CD4-positive, alpha-beta T cell treated with Interferon alpha-2 for 1 hour (primary cell): ENCODE measurements around the gene PDHX.

Source experiments
- DNase-seq, 2 donors: peaks; one replicate each; pipeline ENCODE4 v3.0.0-alpha.2; 2020 to 2022

The PDHX gene

DNA sequence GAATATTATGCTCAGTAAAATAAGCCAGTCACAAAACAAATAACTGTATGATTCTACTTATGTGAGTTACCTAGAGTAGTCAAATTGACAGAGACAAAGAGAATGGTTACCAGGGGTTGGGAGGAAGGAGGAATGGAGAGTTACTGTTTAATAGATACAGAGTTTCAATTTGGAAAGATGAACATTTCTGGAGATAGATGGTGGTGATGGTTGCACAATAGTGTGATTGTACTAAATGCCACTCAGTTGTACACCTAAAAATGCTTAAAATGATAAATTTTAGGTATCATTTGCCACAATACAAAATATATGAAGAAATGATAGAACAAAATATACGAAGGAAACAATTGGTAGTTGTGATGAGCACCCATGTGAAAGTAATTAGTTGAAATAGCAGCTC is 43.4 kb downstream of the PDHX start:
- DNase-seq = no peak

GRCh38 chr11:34960277-34960676 is 43.9 kb downstream of the PDHX start:
- DNase-seq = no peak

DNA sequence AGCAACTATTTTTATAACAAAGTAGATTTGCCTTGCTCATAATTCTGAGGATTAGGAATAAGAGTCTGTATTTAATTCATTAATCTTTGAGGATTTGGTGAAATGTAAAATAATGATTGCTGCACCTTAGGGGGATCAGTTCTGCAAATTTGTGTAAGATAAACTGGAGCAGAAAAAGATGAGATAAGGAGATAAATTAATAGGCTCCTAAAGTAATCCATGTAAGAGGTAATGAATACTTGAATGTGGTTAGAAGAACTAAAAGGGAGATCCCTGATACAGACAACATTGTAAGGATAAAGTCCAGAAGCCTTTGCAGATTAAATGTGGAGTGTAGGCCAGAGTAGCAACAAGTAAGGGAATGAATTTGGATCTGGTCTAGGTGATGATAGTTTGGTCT is 45.6 kb downstream of the PDHX start:
- no peak for DNase-seq

- DNase-seq = no peak
These were observed 46.9 kb downstream of the PDHX start for GRCh38 chr11:34963351-34963750.

- no peak for DNase-seq
These were observed 48.4 kb downstream of the PDHX start for GRCh38 chr11:34964610-34965331.

DNA sequence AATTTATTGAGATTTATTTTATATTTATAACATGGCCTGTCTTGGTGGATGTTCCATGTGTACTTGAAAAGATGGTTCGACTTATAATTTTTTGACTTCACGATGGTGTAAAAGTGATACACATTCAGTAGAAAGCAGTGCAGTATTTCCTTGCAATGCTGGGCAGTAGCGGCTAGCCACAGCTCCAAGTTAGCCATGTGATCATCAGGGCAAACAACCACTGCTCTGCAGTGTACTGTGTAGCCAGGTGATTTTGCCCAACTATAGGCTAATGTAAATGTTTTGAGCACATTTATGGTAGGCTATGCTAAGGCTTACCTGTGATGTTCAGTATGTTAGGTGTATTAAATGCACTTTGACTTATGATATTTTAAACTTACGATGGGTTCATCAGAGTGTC is 52.4 kb downstream of the PDHX start:
- DNase-seq = no peak

GRCh38 chr11:34970033-34970432 is 53.6 kb downstream of the PDHX start:
- DNase-seq = no peak

DNA sequence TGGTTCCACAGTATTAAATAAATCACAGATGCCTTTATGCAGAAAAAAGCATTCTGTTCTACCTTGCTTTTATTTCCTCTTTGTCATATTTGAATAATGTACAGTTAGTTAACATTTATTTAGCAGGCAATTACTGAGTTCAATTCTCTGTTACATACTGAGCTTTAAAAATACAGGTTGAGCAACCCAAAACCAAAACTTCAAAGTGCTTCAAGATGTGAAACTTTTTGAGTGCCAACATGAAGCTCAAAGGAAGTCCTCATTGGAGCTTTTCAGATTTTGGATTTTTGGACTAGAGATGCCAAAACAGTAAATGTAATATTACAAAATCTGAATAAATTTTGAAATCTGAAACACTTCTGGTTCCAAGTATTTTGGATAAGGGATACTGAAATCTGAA is 54.1 kb downstream of the PDHX start:
- no peak for DNase-seq

- DNase-seq = no peak
These were observed 55.5 kb downstream of the PDHX start for GRCh38 chr11:34971928-34972327.

DNA sequence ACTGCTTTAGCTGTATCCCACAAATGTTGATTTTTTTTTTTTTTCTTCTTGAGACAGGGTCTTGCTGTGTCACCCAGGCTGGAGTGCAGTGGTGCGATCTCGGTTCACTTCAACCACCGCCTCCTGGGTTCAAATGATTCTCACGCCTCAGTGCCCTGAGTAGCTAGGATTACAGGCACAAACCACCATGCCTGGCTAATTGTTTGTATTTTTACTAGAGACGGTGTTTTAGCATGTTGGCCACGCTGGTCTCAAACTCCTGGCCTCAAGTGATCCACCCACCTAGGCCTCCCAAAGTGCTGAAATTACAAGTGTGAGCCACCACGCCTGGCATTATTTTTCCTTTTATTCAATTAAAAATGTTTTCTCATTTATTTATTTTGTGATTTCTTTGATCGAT is 55.9 kb downstream of the PDHX start:
- no peak for DNase-seq

DNA sequence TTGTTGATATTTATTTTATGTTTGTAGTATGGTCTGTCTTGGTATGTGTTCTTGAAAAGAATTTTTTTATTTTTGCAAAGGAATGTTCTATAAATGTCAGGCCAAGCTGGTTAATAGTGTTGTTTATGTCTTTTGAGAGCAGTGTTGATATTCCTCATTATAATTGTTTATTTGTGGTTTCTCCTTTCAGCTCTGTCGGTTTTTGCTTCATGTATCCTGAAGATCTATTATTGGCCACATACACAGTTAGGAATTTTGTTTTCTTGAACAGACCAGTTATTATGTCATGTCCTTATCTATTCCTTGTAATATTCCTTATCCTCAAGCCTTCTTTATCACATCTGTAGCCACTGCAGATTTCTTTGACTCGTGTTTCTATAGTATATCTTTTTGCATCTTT is 56.5 kb downstream of the PDHX start:
- DNase-seq = no peak

- no peak for DNase-seq
These were observed 59.1 kb downstream of the PDHX start for GRCh38 chr11:34975482-34975881.

GRCh38 chr11:34976496-34977088 is 60.2 kb downstream of the PDHX start:
- no peak for DNase-seq

- no peak for DNase-seq
These were observed 60.9 kb downstream of the PDHX start for GRCh38 chr11:34977089-34977912.

DNA sequence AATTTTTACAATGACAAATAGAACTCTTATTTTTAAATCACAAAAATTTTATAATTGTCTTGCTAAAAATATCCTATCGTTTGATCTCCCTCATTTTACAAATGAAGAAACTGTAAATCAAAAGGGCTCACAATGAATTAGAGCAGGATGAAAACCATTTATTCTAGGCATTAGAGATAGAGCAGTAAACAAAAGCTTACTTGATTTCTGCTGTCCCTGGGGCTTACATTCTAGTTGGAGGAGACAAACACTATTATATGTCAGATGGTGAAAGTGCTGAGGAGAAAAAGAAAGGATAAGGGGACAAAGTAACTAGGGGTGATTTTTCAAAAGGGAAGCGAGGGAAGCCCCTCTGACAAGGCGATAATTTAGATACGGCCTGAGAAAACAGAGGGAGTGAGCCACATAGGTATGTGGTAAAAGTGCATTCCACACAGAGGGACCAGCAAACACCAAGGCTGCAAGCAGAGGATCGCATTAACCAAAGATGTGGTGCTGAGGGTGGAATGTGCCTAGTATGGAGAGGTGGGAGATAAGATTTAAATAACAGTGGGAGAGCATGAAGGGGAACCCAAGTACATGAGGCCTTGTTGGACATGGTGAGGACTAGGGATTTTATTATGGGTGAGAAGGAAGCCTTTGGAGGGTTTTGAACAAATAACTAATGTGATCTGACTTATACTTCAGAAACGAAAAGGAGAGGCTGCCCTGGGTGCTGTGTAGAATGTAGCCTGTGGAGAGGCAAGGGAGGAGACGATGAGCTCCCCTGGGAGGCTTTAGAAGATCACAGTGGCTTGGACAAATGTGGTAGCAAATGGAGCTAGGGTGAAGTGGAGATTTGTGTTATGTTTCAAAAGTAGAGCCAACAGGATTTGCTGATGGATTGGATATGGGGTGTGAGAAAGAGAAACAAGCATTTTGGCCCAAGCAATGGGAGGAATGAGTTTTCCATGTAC is 62.1 kb downstream of the PDHX start:
- DNase-seq = no peak

- no peak for DNase-seq
These were observed 68.1 kb downstream of the PDHX start for GRCh38 chr11:34984514-34984913.

DNA sequence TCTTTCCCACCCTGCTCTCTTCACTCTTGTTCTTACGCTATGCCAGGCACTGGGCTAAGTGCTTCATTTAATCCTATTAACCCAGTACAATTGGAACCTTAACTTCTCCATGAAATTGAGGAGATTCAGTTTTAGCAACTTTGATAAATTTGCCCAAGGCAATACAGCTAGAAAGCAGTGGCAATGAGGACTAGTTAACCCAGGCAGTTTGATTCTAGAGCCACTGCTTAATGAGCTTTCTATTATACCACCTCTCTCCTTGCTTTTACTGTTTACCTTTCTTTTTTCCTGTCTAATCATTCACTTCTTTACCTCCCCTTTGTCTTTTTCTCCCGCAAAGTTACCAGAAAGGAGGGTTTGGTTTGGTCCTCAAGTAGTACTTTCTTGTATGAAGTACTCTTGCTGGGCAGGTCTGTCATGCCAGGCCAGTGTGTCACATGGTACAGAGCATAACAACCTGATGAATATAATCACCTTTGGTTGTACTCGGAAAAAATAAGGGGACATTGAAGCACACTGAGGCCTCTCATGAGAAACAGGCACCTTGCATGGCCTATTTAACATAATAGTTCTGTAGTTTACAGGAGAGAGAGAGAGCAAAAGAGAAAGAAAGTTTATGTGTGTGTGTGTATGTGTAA is 70.6 kb downstream of the PDHX start:
- DNase-seq = no peak

GRCh38 chr11:34987617-34988016 is 71.2 kb downstream of the PDHX start:
- DNase-seq = no peak

DNA sequence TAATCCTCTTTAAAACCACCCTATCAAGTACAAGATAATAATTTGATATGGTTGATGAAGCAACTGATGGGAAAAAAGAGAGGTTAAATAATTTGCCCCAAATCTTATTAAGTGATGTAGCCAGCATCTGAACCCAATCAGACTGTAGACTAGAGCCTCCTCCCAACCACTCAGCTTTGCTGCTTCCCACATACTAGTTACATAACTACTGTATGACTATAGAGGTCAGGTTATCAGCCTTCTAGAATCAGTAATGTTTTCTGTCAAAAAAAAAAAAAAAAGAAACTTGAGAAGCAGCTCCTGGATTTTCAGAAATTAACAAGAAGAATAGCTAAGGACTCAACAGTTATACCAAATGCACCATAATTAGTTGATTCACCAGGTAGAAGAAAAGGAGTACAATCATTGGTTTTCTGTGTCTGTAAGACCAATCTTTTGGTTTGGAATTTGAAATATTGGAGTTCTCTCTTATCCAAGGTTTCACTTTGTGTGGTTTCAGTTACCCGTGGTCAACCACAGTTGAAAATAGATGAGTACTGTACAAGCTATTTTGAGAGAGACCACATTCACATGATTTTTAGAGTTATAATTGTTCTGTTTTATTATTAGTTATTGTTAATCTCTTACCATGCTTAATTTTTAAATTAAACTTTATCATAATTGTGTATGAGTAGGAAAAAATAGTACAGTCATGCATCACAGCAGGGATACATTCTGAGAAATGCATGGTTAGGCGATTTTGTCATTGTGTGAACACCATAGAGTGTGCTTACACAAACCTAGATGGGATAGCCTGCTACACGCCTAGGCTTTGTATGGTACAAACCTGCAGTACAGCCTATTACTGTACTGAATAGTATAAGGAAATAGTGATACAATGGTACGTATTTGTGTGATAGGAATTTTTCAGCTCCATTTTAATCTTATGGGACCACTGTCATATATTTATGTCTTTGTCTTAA is 72.2 kb downstream of the PDHX start:
- no peak for DNase-seq

GRCh38 chr11:34990916-34991315 is 74.5 kb downstream of the PDHX start:
- DNase-seq = no peak

GRCh38 chr11:34994854-34995253 is 78.4 kb downstream of the PDHX start:
- no peak for DNase-seq
